Measurements from ENCODE around the gene HSPB3. TPM values are rescaled to one million over a fixed set of nuclear protein-coding genes. Genes with fewer than 3 reads are reported as not detected.

Gene HSPB3
- total and polyA plus RNA-seq, 2 experiments from 2014 or later = 0.77 to 1.8 TPM

- Histone ChIP-seq H3K9me2 (replicated peaks; ENCODE audit: insufficient read depth) (no peaks in the 10 kb centered on the region), H3K4me2 (no peak overlapping the region), H3K36me3 (replicated peaks; ENCODE audit: insufficient read depth, low read depth) (no peaks in the 10 kb centered on the region), H3K27ac (no peak overlapping the region), H3K9me3 (ENCODE audit: low read depth) (no peaks in the 10 kb centered on the region), H3K4me1 (ENCODE audit: insufficient read depth) (no peaks in the 10 kb centered on the region), H2AFZ (no peak overlapping the region), H3K79me2 (no peaks in the 10 kb centered on the region), H3K4me3 (no peak overlapping the region), H3K27me3 (no peaks in the 10 kb centered on the region), H4K20me1 (ENCODE audit: insufficient read depth, poor library complexity, severe bottlenecking) (no peaks in the 10 kb centered on the region)
- no peak for DNase-seq (ENCODE audit: low spot score)
- TF ChIP-seq CTCF (IDR thresholded peaks at IDR 0.05; ENCODE audit: poor library complexity) (no peak), EZH2phosphoT487 (IDR thresholded peaks at IDR 0.05; ENCODE audit: low read depth, severe bottlenecking, unreplicated experiment) (no peak), EZH2 (IDR thresholded peaks at IDR 0.05; ENCODE audit: borderline replicate concordance) (no peak)
- WGBS (ENCODE audit: low lambda C conversion rate, missing lambda C conversion rate) = 70% methylated on average over 2 of the region's 2 CpGs
Observed at GRCh38 chr5:54492178-54492577, 36.7 kb downstream of the HSPB3 start.

- DNase-seq (ENCODE audit: low spot score) = no peak
- H3K9me2 ChIP-seq (replicated peaks; ENCODE audit: insufficient read depth) = no peaks in the 10 kb centered on the region
- H3K27me3 ChIP-seq = no peaks in the 10 kb centered on the region
- no peaks in the 10 kb centered on the region for H3K79me2 ChIP-seq
- H3K4me2 ChIP-seq = no peak overlapping the region
- H3K27ac ChIP-seq = no peak overlapping the region
- no peaks in the 10 kb centered on the region for H4K20me1 ChIP-seq (ENCODE audit: insufficient read depth, poor library complexity, severe bottlenecking)
- no peaks in the 10 kb centered on the region for H3K4me1 ChIP-seq (ENCODE audit: insufficient read depth)
- H3K36me3 ChIP-seq (replicated peaks; ENCODE audit: insufficient read depth, low read depth) = no peaks in the 10 kb centered on the region
- H2AFZ ChIP-seq = no peak overlapping the region
- TF ChIP-seq EZH2 (IDR thresholded peaks at IDR 0.05; ENCODE audit: borderline replicate concordance) (no peak), EZH2phosphoT487 (IDR thresholded peaks at IDR 0.05; ENCODE audit: low read depth, severe bottlenecking, unreplicated experiment) (no peak), CTCF (IDR thresholded peaks at IDR 0.05; ENCODE audit: poor library complexity) (no peak)
- H3K4me3 ChIP-seq = no peak overlapping the region
- no peaks in the 10 kb centered on the region for H3K9me3 ChIP-seq (ENCODE audit: low read depth)
Observed at GRCh38 chr5:54495027-54495426, 39.5 kb downstream of the HSPB3 start.

Other genes with a start within 250 kb of the HSPB3 start
- gene ARL15, start 145.1 kb upstream of the HSPB3 start, total RNA-seq = 53.1 and 66.3 TPM in 2 replicates
- 13.3 and 15.4 TPM in 2 replicates for gene ARL15, start 145.1 kb upstream of the HSPB3 start, polyA plus RNA-seq
- gene SNX18, start 62.1 kb downstream of the HSPB3 start, total RNA-seq = 28.6 and 33.0 TPM in 2 replicates
- gene SNX18, start 62.1 kb downstream of the HSPB3 start, polyA plus RNA-seq = 5.6 and 6.5 TPM in 2 replicates

Data from hepatocyte (in vitro differentiated cells).